HEK293 (cell line): ENCODE data around the gene COL9A3.

Experiments used
- REPIN1 ChIP-seq: fragments of 450-650 bp; formaldehyde crosslinking; IDR thresholded peaks from 2 replicates; pipeline ENCODE4 v1.5.1; 2017; ENCODE audit warnings: missing biosample characterization, missing genetic modification characterization, low read depth
- TF ChIP-seq, protein P1 (sequence below): fragments of 450-650 bp; formaldehyde crosslinking; IDR thresholded peaks from 2 replicates; pipeline ENCODE4 v1.5.1; 2016; ENCODE audit warnings: missing biosample characterization, missing genetic modification characterization

DNA sequence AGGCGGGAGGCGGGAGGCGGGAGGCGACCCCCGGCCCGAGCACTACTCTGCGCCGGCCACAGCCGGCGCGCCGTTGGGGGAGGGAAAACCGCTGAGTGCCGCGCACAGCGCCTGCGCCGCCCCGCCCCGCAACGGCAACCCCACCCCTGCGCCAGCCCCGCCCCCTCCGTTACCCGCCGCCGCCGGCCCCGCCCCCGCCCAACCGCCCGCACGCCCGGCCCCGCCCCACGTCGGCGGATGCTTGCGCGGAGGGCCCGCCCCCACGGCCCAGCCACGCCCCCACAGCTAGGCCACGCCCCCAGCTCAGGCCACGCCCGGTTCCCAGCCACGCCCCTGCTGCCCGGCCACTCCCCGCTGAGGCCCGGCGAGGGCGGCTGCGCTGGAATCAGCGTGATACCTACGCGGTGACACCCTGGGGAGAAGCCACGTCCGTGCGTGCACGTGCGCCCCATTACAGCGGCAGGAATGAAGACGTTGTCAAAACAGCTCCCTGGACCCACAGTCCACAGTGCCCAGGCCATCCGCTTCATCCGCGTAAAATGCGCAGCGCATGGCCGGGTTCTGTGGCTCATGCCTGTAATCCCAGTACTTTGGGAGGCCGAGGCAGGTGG is 45.0 kb downstream of the COL9A3 start, which contains the start of gene TCFL5:
- no peak for TF ChIP-seq REPIN1 (tag by site-specific recombination)
- TF ChIP-seq, protein P1, sequence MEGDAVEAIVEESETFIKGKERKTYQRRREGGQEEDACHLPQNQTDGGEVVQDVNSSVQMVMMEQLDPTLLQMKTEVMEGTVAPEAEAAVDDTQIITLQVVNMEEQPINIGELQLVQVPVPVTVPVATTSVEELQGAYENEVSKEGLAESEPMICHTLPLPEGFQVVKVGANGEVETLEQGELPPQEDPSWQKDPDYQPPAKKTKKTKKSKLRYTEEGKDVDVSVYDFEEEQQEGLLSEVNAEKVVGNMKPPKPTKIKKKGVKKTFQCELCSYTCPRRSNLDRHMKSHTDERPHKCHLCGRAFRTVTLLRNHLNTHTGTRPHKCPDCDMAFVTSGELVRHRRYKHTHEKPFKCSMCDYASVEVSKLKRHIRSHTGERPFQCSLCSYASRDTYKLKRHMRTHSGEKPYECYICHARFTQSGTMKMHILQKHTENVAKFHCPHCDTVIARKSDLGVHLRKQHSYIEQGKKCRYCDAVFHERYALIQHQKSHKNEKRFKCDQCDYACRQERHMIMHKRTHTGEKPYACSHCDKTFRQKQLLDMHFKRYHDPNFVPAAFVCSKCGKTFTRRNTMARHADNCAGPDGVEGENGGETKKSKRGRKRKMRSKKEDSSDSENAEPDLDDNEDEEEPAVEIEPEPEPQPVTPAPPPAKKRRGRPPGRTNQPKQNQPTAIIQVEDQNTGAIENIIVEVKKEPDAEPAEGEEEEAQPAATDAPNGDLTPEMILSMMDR (tag by site-specific recombination), result no peak
